HepG2 (cell line): Measurements from ENCODE around the gene ST6GALNAC3. TPM values are rescaled to one million over a fixed set of nuclear protein-coding genes. Genes with fewer than 3 reads are reported as not detected.

ENCODE experiments used
- ATAC-seq: fragments of 200-7000 bp; cut with Tn5 transposase; 3 replicates; pipeline ENCODE4 v1.9.1; 2020; ENCODE audit warnings: mild to moderate bottlenecking, moderate library complexity
- BruUV-seq: library from RNA; stranded (reverse); fragments of 400-500 nt; replicated peaks from 2 replicates; lab custom pipeline; 2021; lab: Mats Ljungman, UMichigan
- CTCF ChIA-PET: fragments of 300-600 bp; formaldehyde crosslinking; extraction: SDS; loops from one replicate; lab custom pipeline; 2021; ENCODE audit warnings: low total read pairs, inconsistent platforms, low intra/inter-chr PET ratio; lab: Yijun Ruan, JAX
- POLR2A ChIA-PET: fragments of 350-600 bp; sonication (Branson Sonifier 250); formaldehyde crosslinking; loops from one replicate; lab custom pipeline; 2020; ENCODE audit warnings: antibody characterized with exemption, inconsistent platforms; lab: Yijun Ruan, JAX
- DNase-seq: peaks from one replicate; pipeline ENCODE4 v3.0.0-alpha.2; 2015; ENCODE audit warnings: low spot score
- FAIRE-seq: peaks from 3 replicates; lab custom pipeline; 2011; peaks lifted over from hg19 to GRCh38; lab: Jason Lieb, UNC
- H2AFZ ChIP-seq: one replicate; pipeline ENCODE4 v1.6.1; 2011; ENCODE audit warnings: low read length, inconsistent platforms
- H3K27ac ChIP-seq: fragments of 300-600 bp; 3 replicates; pipeline ENCODE4 v1.8.0; 2011; ENCODE audit warnings: mixed run types, mild to moderate bottlenecking, mixed read lengths, low read length, inconsistent platforms; ENCODE audit not compliant: insufficient read depth; ENCODE audit errors: extremely low read length
- H3K27me3 ChIP-seq, 2 experiments: fragments of 200-600 bp in 1 of 2; 2 replicates in 1 of 2; 3 replicates in 1 of 2; pipeline versions ENCODE4 v1.6.0 to v1.8.0; 2011; ENCODE audit warnings: low read length in 2 of 2, mild to moderate bottlenecking in 2 of 2, moderate library complexity in 2 of 2, inconsistent platforms in 1 of 2; ENCODE audit not compliant: insufficient read depth in 2 of 2, control insufficient read depth in 1 of 2
- H3K36me3 ChIP-seq, 2 experiments: fragments of 200-600 bp in 1 of 2; replicated peaks in 1 of 2; 2 replicates in 1 of 2; 3 replicates in 1 of 2; pipeline versions ENCODE4 v1.5.1 to v1.8.0; 2011; ENCODE audit warnings: low read length in 2 of 2, inconsistent platforms in 1 of 2; ENCODE audit not compliant: insufficient read depth in 2 of 2, control insufficient read depth in 1 of 2
- H3K4me1 ChIP-seq: 2 replicates; pipeline ENCODE4 v1.5.1; 2012; ENCODE audit warnings: low read length, inconsistent platforms; ENCODE audit not compliant: insufficient read depth
- H3K4me2 ChIP-seq: 2 replicates; pipeline ENCODE4 v1.6.0; 2011; ENCODE audit warnings: low read depth, low read length, inconsistent platforms
- H3K4me3 ChIP-seq, 3 experiments: fragments of 200-600 bp in 1 of 3; sonication (generic), shearing (Covaris generic) in 1 of 3; replicated peaks in 1 of 3; 2 replicates each; pipeline ENCODE4 v1.5.1; 2011 to 2016; ENCODE audit warnings: low read length in 3 of 3, inconsistent platforms in 2 of 3, low read depth in 2 of 3, mild to moderate bottlenecking in 2 of 3, control low read depth in 1 of 3, mixed read lengths in 1 of 3; ENCODE audit not compliant: insufficient read depth in 1 of 3
- H3K79me2 ChIP-seq: one replicate; pipeline ENCODE4 v1.6.1; 2011; ENCODE audit warnings: low read length, inconsistent platforms; ENCODE audit not compliant: insufficient read depth
- H3K9ac ChIP-seq: 2 replicates; pipeline ENCODE4 v1.6.0; 2011; ENCODE audit warnings: mild to moderate bottlenecking, low read depth, low read length, inconsistent platforms; ENCODE audit not compliant: insufficient read depth
- H3K9me3 ChIP-seq: 2 replicates; pipeline ENCODE4 v1.5.1; 2012; ENCODE audit warnings: mild to moderate bottlenecking, low read length
- H4K20me1 ChIP-seq: 2 replicates; pipeline ENCODE4 v1.6.0; 2011; ENCODE audit warnings: inconsistent platforms, mild to moderate bottlenecking, low read length, moderate library complexity; ENCODE audit not compliant: insufficient read depth
- AHR ChIP-seq: IDR thresholded peaks from 2 replicates; pipeline ENCODE4 v1.6.1; 2018; ENCODE audit warnings: missing genetic modification reagents, missing compliant biosample characterization
- CCAR2 ChIP-seq: fragments of 200-400 bp; formaldehyde crosslinking; optimal IDR thresholded peaks from 2 replicates; pipeline ENCODE3; 2018; ENCODE audit warnings: low read depth, mild to moderate bottlenecking, low read length, moderate library complexity
- DR1 ChIP-seq: sonication (generic); formaldehyde crosslinking; IDR thresholded peaks from 2 replicates; pipeline ENCODE4 v1.8.0; 2021; ENCODE audit warnings: mild to moderate bottlenecking, missing genetic modification reagents, inconsistent platforms
- EED ChIP-seq: sonication (generic); formaldehyde crosslinking; IDR thresholded peaks from 2 replicates; pipeline ENCODE4 v1.5.0; 2020; ENCODE audit warnings: mild to moderate bottlenecking, missing genetic modification reagents
- HNRNPL ChIP-seq: fragments of 200-400 bp; formaldehyde crosslinking; IDR thresholded peaks from 2 replicates; pipeline ENCODE4 v1.6.1; 2017; ENCODE audit warnings: mild to moderate bottlenecking, low read depth, low read length
- ZFAT ChIP-seq: sonication (generic); formaldehyde crosslinking; conservative IDR thresholded peaks from 2 replicates; pipeline ENCODE4 v1.8.1; 2023; ENCODE audit warnings: missing genetic modification reagents, inconsistent platforms
- ZNF235 ChIP-seq: sonication (generic); formaldehyde crosslinking; IDR thresholded peaks from 2 replicates; pipeline ENCODE4 v1.8.1; 2023; ENCODE audit warnings: mild to moderate bottlenecking, missing genetic modification reagents, borderline replicate concordance
- ZNF256 ChIP-seq: sonication (generic); formaldehyde crosslinking; conservative IDR thresholded peaks from 2 replicates; pipeline ENCODE4 v1.4.0; 2020; ENCODE audit warnings: missing genetic modification reagents
- ZNF331 ChIP-seq: sonication (generic); formaldehyde crosslinking; IDR thresholded peaks from 2 replicates; pipeline ENCODE4 v1.4.0; 2020; ENCODE audit warnings: missing genetic modification reagents
- ZNF615 ChIP-seq: sonication (generic); formaldehyde crosslinking; IDR thresholded peaks from 2 replicates; pipeline ENCODE4 v1.5.0; 2020; ENCODE audit warnings: mild to moderate bottlenecking, missing genetic modification reagents, borderline replicate concordance
- ZNF772 ChIP-seq: sonication (generic); formaldehyde crosslinking; IDR thresholded peaks from 2 replicates; pipeline ENCODE4 v1.5.0; 2020; ENCODE audit warnings: mild to moderate bottlenecking, missing genetic modification reagents
- WGBS: methylation state at CpG from one replicate; pipeline ENCODE4 v1.1.6; 2017; ENCODE audit warnings: low lambda C conversion rate; 5-methylcytosine and 5-hydroxymethylcytosine counted together
- in situ Hi-C: cut with HindIII; loops from 2 replicates; pipeline ENCODE4 v1.10.0; 2017; ENCODE audit warnings: low pct_unique_long_range_greater_than_20kb; ENCODE audit not compliant: extremely low pct_ligation_motif_present
- intact Hi-C: fragments of 100-400 bp; cut with micrococcal nuclease; formaldehyde crosslinking; loops from one replicate; pipeline ENCODE4 v1.10.0; 2022; ENCODE audit not compliant: unreplicated experiment
- polyA plus RNA-seq, 8 experiments: library from polyadenylated mRNA; depleted of rRNA in 3 of 8; stranded (reverse) in 7 of 8; unstranded in 1 of 8; fragments of >200 nt; fragmentation: Illumina TruSeq in 4 of 8; extraction: Trizol in 4 of 8; gene quantifications; 2 replicates each; pipeline versions ENCODE4 v1.2.1 to v1.2.3, GENCODE V29; 2011 to 2016; ENCODE audit warnings: low read depth in 4 of 8, missing spikeins in 1 of 8, mixed read lengths in 1 of 8; ENCODE audit not compliant: insufficient read depth in 1 of 8
- total RNA-seq, 5 experiments: library from RNA; depleted of rRNA; stranded (reverse); fragments of >200 nt; fragmentation: Illumina TruSeq; extraction: Trizol; gene quantifications; 2 replicates each; pipeline ENCODE4 v1.2.3, GENCODE V29; 2016; ENCODE audit warnings: low read depth in 1 of 5
- TF ChIP-seq, protein P1 (sequence below), 2 experiments: IDR thresholded peaks; 2 replicates each; pipeline ENCODE4 v1.6.1; 2011 to 2012; ENCODE audit warnings: low read length in 2 of 2, borderline replicate concordance in 1 of 2, low read depth in 1 of 2, mild to moderate bottlenecking in 1 of 2, moderate library complexity in 1 of 2

Gene ST6GALNAC3
- total and polyA plus RNA-seq, 2 of the 13 experiments (the other 11 are each of a cell fraction or from before 2014, with no cell fraction given) = not detected

DNA sequence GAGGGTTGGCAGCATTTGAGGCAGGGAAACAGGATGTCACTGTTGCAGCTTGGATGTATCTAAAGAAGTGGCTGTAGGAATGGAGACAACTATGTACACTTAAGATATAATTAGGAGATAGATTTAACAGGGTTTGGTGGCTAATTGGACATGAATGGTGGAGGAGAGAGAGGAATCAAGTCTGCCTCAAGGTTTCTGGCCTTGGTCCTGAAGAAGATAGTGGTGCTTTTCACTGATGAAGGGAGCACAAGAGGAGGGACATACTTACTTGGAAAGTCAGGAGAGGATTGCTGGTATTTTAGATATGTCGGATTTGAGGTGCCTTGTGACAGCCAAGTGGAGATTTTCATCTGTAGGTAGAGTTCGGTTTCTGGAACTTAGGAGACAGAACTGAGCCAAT, 123.9 kb downstream of the ST6GALNAC3 start:
- Histone ChIP-seq H3K79me2 (no peaks in the 10 kb centered on the region), H2AFZ (no peak overlapping the region), H3K4me1 (no peaks in the 10 kb centered on the region), H3K9ac (no peak overlapping the region), H3K36me3 (no peaks in the 10 kb centered on the region), H3K27ac (no peak overlapping the region), H3K4me3 (no peak overlapping the region)
- no peak for ATAC-seq
- no peak for FAIRE-seq
- ChIA-PET CTCF (no interaction called here), POLR2A (no interaction called here)
- TF ChIP-seq HNRNPL (no peak), ZNF615 (CRISPR knock-in tag) (no peak)
- TF ChIP-seq, protein P1, sequence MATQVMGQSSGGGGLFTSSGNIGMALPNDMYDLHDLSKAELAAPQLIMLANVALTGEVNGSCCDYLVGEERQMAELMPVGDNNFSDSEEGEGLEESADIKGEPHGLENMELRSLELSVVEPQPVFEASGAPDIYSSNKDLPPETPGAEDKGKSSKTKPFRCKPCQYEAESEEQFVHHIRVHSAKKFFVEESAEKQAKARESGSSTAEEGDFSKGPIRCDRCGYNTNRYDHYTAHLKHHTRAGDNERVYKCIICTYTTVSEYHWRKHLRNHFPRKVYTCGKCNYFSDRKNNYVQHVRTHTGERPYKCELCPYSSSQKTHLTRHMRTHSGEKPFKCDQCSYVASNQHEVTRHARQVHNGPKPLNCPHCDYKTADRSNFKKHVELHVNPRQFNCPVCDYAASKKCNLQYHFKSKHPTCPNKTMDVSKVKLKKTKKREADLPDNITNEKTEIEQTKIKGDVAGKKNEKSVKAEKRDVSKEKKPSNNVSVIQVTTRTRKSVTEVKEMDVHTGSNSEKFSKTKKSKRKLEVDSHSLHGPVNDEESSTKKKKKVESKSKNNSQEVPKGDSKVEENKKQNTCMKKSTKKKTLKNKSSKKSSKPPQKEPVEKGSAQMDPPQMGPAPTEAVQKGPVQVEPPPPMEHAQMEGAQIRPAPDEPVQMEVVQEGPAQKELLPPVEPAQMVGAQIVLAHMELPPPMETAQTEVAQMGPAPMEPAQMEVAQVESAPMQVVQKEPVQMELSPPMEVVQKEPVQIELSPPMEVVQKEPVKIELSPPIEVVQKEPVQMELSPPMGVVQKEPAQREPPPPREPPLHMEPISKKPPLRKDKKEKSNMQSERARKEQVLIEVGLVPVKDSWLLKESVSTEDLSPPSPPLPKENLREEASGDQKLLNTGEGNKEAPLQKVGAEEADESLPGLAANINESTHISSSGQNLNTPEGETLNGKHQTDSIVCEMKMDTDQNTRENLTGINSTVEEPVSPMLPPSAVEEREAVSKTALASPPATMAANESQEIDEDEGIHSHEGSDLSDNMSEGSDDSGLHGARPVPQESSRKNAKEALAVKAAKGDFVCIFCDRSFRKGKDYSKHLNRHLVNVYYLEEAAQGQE (IDR thresholded peaks at IDR 0.05; ENCODE audit: borderline replicate concordance in 1 of 2, low read depth in 1 of 2, low read length in 2 of 2) = peak in 1 of 2 experiments; percentile 28; a peak in 1 of 4 replicates
- TF ChIP-seq, all 625 proteins: peak for 1
- WGBS = 6% methylated on average over 2 of the region's 2 CpGs
- DNase-seq = no peak
- intact Hi-C loops = no loop called here
- in situ Hi-C loops = no loop called here
- Histone ChIP-seq H4K20me1 (no peaks in the 10 kb centered on the region), H3K4me2 (no peak overlapping the region), H3K27me3 (no peaks in the 10 kb centered on the region), H3K9me3 (no peaks in the 10 kb centered on the region)
- no TSS peak for BruUV-seq

DNA sequence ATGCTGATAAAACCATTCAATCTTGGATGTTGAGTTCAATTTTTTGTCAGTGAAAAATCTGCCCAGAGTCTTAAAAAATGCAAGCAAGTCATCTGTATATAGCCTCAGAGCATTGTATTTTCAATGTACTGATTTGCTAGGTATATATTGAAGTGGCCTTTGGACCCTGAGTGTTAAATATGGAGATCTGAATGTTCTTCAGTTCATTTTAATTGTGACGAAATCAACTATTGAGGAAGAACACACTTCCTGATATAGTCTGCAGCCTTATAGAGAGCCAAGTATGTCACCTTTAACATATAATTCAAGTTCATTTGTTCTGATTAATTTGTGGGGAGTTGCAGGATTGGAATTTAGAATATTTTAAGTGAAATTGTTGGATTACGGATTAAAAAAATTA, 128.1 kb downstream of the ST6GALNAC3 start:
- CTCF ChIA-PET = no interaction called here

More for the DNA sequence above, 128.1 kb downstream of the ST6GALNAC3 start:
- no peaks in the 10 kb centered on the region for H3K9me3 ChIP-seq
- TF ChIP-seq CCAR2 = no peak
- no peak for TF ChIP-seq AHR (CRISPR knock-in tag)
- TF ChIP-seq ZFAT (CRISPR knock-in tag) = no peak
- TF ChIP-seq ZNF235 (CRISPR knock-in tag) = no peak
- no peak for TF ChIP-seq ZNF772 (CRISPR knock-in tag)
- TF ChIP-seq ZNF331 = no peak
- TF ChIP-seq ZNF256 (CRISPR knock-in tag) = no peak
- no peak for TF ChIP-seq EED (CRISPR knock-in tag)
- TF ChIP-seq DR1 = no peak
- H3K27ac ChIP-seq = no peak overlapping the region
- H3K4me3 ChIP-seq = no peak overlapping the region
- no peaks in the 10 kb centered on the region for H4K20me1 ChIP-seq
- H3K27me3 ChIP-seq = no peaks in the 10 kb centered on the region
- FAIRE-seq (no peak), ATAC-seq (no peak), DNase-seq (no peak)
- BruUV-seq = no TSS peak
- 28% methylated on average over 2 of the region's 2 CpGs for WGBS
- no peak overlapping the region for H3K4me2 ChIP-seq
- intact Hi-C loops (no loop called here), in situ Hi-C loops (no loop called here)
- no peaks in the 10 kb centered on the region for H3K4me1 ChIP-seq
- POLR2A ChIA-PET = no interaction called here
- no peak overlapping the region for H2AFZ ChIP-seq
- H3K9ac ChIP-seq = no peak overlapping the region
- H3K79me2 ChIP-seq = no peaks in the 10 kb centered on the region
- H3K36me3 ChIP-seq = no peaks in the 10 kb centered on the region
